NCI-H128 (cell line): Measurements from ENCODE around the gene EVPL.
"Not testable (repeated sequence)": the region's sequence is repeated elsewhere in the genome, so short reads cannot be mapped to it uniquely, and the experiment has no call there.

ENCODE experiments used
- DNase-seq: peaks from one replicate; lab custom pipeline; 2025; ENCODE audit not compliant: unreplicated experiment; lab: John Stamatoyannopoulos, UW

EVPL gene

DNA sequence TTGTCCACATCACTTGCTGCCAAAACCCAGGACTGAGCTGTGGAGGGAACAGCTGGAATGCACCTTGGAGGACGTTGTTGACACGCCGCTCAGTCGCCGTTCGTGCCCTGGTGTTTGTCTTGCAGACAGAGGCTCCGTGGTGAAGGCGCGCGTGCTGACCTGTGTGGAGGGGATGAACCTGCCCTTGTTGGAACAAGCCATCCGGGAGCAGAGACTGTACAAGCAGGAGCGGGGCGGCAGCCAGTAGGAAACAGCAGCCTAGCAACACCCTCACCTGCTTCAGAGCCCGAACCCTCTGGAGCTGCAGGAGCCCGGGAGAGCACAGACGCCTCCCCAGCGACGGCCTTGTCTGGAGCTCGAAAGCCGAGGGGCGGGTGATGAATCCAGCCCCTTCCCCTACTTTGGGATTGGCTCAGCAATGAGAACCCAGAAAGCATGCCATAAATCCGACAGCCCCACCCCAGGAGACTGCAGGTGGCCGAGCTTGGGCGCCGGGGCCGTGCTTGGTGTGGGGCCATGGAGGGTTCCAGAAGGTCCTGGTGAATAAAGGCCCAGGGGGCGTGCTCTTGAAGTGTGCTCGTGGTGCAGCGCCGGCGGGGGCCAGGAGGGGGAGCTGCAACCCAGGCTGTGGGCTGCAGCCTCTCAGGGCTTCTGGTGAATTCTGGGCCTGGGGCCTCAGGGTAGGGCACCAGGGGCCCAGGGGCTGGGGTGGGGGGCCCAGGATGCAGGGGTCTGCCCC, 26.9 kb downstream of the EVPL start:
- DNase-seq = no peak

DNA sequence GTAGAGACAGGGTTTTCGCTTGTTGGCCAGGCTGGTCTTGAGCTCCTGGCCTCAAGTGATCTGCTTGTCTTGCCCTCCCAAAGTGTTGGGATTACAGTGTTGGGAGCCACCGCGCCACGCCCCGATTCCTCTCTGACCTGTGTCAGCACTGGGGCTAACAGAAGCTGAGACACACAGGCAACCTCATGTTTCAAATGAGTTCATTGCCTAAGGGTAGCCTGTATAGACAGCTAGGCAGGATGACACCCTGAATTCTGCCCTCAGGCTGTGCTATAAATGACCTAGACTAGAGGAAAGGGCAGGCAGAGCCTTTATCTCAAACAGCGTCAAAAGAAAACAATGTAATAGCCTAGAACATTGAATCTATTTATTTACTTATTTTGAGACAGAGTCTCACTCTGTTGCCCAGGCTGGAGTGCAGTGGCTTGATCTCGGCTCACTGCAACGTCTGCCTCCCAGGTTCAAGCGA, 28.7 kb downstream of the EVPL start:
- no peak for DNase-seq

DNA sequence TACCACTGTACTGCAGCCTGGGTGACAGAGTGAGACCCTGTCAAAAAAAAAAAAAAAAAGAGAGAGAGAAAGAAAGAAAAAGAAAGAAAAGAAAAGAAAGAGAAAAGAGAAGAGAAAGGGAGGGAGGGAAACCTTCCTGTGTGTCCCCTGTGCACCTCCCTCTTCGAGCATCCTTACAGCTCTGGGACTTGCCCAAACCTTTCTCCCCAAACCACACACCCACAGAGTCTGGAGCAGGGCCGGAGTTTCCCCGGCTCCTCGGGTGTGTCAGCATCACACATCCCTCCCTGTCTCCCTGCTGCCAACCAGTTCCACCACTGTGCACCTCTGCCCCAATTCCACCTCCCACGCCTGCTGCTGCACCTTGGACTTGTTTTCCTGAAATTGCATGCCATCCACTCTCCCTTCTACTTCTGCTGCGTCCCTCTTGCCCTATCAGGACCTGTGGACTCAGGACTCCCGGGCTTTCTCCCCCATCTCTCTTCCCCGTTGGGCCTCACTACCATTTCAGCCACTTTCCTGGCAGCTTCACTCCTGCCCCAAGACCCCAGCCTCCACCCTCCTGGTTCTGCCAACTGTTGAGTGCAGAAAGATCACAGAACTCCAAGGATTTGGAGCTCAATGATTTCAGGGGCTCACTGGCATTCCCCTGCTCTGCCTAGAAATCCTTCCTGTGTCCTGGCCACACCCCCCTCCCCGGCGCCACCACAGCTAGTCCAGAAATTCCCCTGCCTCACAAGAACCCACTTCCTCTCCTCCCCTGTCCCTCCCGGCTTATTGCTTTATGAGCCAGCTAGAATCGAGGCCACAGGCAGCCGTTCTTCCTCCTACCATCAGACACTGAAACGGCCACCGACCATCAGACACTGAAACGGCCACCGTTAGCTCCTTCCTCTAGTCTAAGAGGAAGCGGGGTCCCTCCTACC, 30.2 kb downstream of the EVPL start:
- DNase-seq = no peak

DNA sequence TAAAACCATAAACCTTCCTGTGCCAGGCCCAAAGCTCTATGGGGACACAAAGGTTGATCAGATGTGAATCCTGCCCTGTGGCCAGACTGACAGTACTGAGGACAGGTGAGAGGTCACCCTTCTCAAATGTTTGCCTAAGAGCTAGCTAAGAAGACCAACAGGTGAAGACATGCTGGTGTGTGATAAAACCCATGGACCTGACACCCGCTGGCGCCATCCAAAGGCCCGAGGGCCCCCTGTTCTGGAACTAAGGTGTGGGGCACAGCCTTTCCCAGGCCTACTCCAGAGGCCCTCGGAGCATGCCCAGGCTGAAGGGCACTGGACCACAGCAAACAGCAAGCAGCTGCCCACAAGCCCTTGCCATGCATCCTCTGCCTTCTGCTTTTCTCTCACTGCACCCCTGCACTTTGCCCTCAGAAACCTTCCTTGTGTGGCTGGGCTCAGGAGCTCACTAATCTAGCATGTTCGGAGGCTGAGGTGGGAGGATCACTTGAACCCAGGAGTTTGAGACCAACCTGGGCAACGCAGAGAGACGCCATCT, 31.7 kb downstream of the EVPL start:
- no peak for DNase-seq

DNA sequence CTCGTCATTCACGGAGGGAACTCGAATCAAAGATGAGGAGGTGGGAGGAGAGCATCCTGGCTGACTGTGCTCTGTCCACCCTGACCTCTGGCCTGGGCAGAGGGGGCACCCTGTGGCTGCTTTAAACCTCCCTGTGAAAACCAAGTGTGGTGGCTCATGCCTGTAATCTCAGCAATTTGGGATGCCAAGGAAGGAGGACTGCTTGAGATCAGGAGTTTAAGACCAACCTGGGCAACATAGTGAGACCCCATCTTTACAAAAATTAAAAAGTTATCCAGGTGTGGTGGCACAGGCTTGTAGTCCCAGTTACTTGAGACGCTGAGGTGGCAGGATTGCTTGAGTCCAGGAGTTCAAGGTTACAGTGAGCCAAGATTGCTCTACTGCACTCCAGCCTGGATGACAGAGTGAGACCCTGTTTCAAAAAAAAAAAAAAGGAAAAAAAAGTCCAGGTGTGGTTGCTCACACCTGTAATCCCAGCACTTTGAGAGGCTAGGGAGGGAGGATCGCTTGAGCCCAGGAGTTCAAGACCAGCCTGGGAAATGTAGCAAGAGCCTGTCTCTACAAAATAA, 32.2 kb downstream of the EVPL start:
- DNase-seq = no peak

DNA sequence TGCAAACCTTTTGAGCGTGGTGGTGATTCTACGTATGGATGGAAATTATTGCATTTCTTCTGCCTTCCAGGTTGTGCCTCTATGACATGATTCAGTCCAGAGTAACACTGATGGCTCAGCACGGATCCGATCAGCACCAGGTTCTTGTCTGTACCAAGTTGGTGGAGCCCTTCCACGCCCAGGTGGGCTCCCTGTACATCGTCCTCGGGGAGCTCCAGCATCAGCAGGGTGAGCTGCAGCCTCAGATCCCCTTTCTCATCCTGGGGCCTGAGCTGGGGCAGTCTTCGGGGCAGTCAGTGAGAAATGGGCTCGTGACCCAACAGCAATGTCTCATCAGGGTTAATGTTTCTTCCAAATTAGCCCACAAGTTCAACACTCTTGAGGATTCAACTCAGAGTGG, 35.7 kb downstream of the EVPL start:
- DNase-seq = no peak

DNA sequence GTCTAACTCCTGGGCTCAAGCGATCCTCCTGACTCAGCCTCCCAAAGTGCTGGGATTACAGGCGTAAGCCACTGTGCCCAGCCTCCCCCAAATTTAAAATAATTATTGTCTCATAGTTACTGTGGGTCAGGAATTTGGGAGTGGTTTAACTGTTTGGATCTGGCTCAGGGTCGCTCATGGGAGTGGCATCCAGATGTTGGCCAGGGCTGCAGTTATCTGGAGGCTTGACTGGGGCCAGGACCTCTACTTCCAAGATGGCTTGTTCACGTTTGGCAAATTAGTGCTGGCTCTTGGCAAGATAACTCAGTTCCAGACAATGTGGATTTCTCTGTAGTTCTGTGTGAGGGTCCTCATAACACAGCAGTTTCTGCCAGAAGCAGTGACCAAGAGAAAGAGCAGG, 40.1 kb downstream of the EVPL start:
- no peak for DNase-seq

DNA sequence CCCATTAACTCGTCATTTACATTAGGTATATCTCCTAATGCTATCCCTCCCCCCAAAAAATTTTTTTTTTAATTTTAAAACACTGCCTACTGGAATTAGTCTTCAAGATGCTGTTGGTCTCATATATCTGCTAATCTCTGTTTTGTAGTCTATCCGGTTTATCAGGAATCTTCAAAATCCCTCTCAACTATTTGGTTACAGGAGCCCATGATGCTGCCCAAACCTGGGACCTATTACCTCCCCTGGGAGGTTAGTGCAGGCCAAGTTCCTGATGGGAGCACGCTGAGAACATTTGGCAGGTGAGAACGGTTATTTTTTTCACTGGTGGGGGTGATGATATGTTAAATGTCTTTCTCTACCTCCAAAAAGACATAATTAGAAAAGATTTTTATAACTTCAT, 41.1 kb downstream of the EVPL start:
- no peak for DNase-seq

DNA sequence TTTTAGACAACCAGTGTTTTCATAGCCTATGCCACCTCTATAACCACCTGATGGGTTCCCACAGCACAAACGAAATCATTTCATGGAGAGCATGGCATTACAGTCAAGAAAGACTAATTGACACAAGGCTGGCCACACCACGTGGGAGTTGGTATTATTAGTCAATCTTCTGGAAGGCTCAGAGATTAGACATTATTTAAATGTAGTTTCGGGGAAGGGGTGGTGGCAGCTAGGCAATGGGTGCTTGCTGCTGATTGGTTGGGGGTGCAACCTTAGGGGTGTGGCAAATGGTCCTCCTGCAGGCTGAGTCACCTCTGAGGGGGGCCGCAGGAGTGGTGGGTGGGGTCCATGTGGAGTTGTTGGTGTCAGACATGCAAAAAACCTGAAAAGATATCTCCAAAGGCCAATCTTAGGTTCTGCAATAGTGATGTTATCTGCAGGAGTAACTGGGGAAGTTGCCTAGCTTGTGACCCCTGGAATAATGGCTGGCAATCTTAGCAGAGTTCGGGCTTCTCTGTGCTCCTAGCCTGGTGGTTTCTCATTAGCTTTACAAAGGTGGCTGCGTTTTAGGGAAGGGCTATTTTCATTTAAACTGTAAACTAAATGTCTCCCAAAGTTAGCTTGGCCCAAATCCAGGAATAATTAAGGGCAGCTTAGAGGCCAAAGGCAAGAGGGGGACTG, 43.5 kb downstream of the EVPL start:
- no peak for DNase-seq

DNA sequence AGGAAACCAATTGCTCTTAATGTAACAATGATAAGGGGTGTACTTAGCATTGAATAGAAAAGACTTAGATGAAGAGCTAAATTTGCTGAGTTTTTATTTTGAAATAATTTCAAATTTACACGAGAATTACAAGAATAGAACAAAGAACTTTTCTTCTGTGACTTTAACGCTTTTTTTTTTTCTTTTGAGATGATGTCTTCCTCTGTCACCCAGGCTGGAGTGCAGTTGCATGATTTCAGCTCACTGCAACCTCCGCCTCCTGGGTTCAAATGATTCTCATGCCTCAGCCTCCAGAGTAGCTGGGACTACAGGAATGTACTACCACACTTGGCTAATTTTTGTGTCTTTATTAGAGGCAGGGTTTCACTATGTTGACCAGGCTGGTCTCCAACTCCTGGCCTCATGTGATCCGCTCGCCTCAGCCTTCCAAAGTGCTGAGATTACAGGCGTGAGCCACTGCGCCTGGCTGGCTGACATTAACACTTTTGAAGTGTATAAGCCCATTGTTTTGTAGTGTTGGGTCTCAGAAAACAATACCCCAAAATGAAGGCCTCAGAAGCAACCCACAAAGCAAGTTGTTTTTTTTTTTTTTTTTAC, 46.0 kb downstream of the EVPL start:
- DNase-seq = no peak

DNA sequence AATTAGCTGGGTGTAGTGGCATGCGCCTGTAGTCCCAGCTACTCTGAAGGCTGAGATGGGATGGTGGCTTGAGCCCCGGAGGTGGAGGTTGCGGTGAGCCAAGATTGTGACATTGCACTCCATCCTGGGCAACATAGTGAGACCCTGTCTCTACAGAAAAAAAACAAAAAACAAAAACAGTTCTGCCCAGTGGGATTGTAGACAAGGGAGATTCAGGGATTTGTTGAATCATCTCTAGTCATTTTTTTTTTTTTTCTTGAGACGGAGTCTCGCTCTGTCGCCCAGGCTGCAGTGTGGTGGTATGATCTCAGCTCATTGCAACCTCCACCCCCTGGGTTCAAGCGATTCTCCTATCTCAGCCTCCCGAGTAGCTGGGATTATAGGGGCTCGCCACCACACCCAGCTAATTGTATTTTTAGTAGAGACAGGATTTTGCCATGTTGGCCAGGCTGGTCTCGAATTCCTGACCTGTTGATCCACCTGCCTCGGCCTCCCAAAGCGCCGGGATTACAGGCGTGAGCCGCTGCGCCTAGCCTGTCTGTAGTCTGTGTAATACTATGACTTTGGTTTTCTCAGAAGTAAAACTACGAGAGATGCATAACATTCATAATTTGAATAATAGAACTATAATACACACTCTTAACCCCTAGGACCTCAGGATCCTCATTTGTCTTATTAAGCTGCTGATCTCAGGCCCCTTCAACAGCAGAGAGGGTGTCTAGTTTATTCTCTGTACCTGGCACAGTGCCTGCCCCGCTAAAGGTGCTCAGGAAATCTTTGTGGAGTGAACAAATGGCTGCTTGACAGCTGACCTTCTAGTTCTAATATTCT, 46.7 kb downstream of the EVPL start:
- no peak for DNase-seq

DNA sequence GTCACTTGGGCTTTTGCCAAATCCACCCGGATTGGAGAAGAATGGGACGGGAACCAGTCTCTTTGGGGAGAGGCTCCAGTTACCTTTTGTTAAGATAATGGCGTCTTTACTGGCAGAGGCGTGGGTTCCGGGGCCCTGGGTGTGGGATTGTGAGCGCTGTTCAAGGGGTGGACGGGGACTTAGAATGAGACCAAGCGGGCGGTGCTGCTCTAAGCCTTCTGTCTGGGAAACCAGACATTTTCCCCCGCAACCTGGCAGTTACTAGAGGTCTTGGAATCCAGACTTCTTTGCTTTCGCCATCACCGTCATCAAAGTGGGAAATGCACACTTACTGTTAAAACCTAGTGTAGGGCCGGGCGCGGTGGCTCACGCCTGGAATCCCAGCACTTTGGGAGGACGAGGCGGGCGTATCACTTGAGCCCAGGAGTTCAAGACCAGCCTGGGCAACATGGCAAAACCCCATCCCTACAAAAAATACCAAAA, 47.4 kb downstream of the EVPL start:
- DNase-seq = no peak

DNA sequence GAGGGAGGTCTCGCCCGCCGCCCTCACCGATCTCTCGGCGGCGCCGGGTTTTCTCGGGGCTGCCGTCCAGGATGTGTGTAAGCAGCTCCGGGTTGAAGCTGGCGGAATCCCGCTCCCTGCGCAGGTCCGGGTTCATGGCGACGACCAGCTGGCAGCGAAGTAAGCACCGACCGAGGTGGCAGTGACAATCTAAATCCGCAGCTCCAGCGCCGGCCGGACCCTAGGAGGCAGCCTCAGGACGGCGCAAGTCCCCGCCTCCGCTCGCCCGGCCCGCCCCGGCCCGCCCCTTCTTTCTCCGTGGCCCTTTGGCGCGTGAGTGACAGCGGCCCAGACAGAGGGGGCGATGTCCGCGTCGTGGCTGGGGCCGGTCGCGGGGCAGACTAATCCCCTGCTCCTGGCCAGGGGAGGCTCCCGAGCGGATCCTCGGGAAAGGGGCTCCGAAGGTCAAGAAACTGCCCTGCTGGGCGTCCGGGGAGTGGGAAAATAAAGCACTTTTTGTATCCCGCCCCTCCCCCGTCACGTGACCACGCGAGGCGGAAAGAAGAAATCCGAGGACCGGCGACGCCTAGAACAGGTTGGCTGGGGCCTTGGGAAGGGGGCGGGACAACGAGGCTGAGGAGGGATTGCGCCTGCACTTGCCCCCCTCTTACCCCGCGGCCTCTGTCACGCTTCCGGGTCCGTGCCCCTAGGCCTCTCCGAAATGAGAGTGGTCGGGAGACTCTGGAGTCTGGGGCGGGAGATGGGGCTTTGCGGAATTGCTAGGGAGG, 48.0 kb downstream of the EVPL start, which contains the start of the genes ACOX1 and TEN1:
ACOX1 (minus strand) TSS at position 229 of the 767 bp plus-strand sequence; CDS start at position 136, 93 bp downstream.
TEN1 (plus strand) TSS at position 303 of the 767 bp plus-strand sequence. CDS start 6,953 bp downstream, outside the sequence.
- DNase-seq = peak; percentile 75

DNA sequence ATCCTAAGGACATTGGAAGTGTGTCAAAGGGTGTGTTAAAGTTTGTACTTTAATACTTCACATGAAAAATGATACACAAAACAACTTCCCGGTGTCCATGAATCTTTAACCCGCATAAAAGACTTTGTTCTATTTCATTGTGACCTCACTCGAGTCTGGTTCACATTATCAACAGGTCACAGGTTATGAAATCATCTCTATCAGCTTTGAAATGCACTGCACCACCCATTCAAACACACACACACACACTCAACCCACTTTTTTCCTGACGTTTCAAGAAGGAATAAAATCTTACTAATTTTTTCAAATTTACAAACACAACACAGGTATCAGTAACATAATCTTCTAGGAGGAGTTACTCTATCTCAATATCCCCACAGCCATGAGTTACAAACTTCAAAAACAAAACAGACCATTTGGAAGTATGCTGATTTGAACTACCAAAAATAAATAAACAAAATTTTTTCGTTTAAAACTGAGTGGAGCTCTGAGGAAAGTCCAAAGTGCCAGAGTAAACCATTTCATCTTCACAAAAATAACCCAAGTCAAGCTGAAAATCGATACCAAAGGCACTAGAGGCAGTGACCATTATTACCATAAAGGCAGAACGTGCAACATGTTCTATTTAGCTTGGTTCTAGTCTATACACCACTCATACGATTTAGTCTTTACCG, 50.8 kb downstream of the EVPL start:
- no peak for DNase-seq

DNA sequence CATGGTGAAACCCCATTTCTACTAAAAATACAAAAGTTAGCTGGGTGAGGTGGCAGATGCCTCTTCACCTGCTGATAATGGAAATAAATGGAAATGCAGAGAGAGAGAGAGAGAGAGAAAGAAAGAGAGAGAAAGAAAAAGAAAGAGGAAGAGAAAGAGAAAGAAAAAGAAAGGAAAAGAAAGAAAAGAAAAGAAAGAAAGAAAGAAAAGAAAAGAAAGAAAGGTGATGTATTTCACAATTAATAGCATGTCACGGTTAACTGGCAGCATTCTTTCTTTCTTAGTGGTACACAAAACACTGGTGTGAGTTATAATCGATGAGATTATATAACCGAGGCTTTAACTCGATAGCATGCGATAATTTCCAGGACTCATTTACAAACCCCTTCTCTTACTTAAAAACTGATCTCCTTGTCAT, 51.3 kb downstream of the EVPL start:
- no peak for DNase-seq

DNA sequence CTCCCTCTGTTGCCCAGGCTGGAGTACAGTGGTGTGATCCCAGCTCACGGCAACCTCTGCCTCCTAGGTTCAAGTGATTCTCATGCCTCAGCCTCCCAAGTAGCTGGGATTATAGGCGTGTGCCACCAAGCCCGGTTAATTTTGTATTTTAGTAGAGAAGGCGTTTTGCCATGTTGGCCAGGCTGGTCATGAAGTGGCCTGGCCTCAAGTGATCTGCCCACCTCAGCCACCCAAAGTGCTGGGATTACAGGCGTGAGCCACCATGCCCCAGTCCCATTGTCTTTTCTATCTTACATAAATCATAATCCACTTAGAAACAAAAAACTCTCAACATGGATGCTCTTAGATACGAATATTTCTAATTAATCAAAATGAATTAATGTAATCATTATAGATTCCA, 51.9 kb downstream of the EVPL start:
- DNase-seq = not testable (repeated sequence)

DNA sequence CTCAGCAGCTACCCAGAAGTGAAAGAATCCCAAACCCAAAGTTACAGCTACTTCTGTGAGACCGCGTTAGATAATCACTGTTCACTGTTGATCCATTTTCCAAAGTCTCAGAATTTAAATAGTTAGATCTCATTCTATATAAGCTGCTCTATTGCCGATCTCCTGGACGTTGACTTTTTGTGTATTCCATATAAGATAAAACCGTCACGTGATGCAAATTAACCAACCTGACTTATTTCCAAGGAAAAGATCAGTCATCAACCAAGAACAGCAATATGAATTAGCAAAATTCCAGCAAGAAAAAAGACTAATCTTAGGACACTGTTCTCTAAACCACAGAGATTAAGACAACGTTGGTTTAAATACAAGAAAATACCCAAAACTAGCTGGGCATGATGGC, 56.5 kb downstream of the EVPL start:
- DNase-seq = no peak

DNA sequence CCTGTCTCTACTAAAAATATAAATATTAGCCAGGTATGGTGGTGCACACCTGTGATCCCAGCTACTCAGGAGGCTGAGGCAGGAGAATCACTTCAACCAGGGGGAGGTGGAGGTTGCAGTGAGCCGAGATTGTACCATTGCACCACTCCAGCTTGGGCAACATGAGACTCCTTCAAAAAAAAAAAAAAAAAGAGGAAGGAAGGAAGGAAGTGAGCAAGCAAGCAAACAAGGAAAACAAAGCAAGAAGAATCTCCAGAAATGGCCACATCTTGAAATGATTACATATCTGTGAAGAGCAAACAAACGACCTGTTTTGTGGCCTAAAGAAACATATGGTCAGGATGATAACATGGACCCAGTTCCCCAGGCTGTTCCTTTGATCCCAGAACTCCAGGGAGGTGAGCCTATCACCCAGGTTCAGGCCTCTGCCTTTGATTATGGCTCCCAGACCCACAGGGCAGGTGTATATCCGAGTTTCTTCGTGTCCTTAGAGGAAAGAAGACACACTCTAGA, 57.0 kb downstream of the EVPL start:
- no peak for DNase-seq
